Spinal cord (tissue), 10 donors: Measurements from ENCODE around the gene SNX24. TPM values are rescaled to one million over a fixed set of nuclear protein-coding genes. Genes with fewer than 3 reads are reported as not detected.

Source experiments
- DNase-seq, 6 donors: peaks; one replicate each; pipeline versions ENCODE4 v3.0.0 to v3.0.0-alpha.2; 2013 to 2015; ENCODE audit warnings: low spot score in 6 of 6, low read depth in 4 of 6
- H3K27ac ChIP-seq: one replicate; pipeline ENCODE4 v1.5.1; 2013; ENCODE audit warnings: low read depth, low read length, control low read depth
- H3K27me3 ChIP-seq: one replicate; pipeline ENCODE4 v1.6.1; 2013; ENCODE audit warnings: low read length; ENCODE audit not compliant: control insufficient read depth, insufficient read depth
- H3K36me3 ChIP-seq: one replicate; pipeline ENCODE4 v1.6.1; 2013; ENCODE audit warnings: low read length; ENCODE audit not compliant: control insufficient read depth, insufficient read depth
- H3K4me1 ChIP-seq: one replicate; pipeline ENCODE4 v1.6.1; 2013; ENCODE audit warnings: low read length; ENCODE audit not compliant: control insufficient read depth, insufficient read depth
- H3K4me3 ChIP-seq: one replicate; pipeline ENCODE4 v1.5.1; 2013; ENCODE audit warnings: low read depth, low read length, control low read depth
- H3K9me3 ChIP-seq: one replicate; pipeline ENCODE4 v1.6.1; 2013; ENCODE audit warnings: low read length; ENCODE audit not compliant: control insufficient read depth, insufficient read depth
- WGBS: methylation state at CpG from one replicate; pipeline ENCODE4 v1.1.5; 2013; ENCODE audit warnings: missing lambda C conversion rate; ENCODE audit not compliant: insufficient coverage; 5-methylcytosine and 5-hydroxymethylcytosine counted together
- polyA plus RNA-seq, 2 donors: library from polyadenylated mRNA; unstranded; fragments of 120-200 nt; gene quantifications; one replicate each; pipeline ENCODE4 v1.2.1, GENCODE V29; 2013; ENCODE audit not compliant: insufficient read length in 2 of 2
- total RNA-seq, 2 donors: library from RNA; depleted of rRNA in 1 of 2; stranded (reverse); fragments of 120-200 nt in 1 of 2; fragments of >200 nt in 1 of 2; gene quantifications; one replicate each; pipeline versions ENCODE4 v1.2.3 to v1.2.4, GENCODE V29; 2013 to 2014
- donor health status: healthy.

The SNX24 gene
- total and polyA plus RNA-seq, 4 donors: 26.7 to 38.3 (median 30.8) TPM

GRCh38 chr5:122885045-122885517, 39.7 kb downstream of the SNX24 start:
- H3K9me3 ChIP-seq: no peaks in the 10 kb centered on the region
- H3K36me3 ChIP-seq: no peaks in the 10 kb centered on the region
- no peak overlapping the region for H3K4me3 ChIP-seq
- H3K4me1 ChIP-seq: peaks cover 10% of the 10 kb centered on the region
- WGBS: 67% methylated on average over 1 of the region's 1 CpG
- no peak overlapping the region for H3K27ac ChIP-seq
- no peaks in the 10 kb centered on the region for H3K27me3 ChIP-seq
- no peak for DNase-seq

- no peaks in the 10 kb centered on the region for H3K27me3 ChIP-seq
- no peaks in the 10 kb centered on the region for H3K36me3 ChIP-seq
- H3K9me3 ChIP-seq: no peaks in the 10 kb centered on the region
- peaks cover 10% of the 10 kb centered on the region for H3K4me1 ChIP-seq
- no peak overlapping the region for H3K27ac ChIP-seq
- no peak overlapping the region for H3K4me3 ChIP-seq
- WGBS: 97% methylated on average over 5 of the region's 6 CpGs
- DNase-seq: no peak
Observed at GRCh38 chr5:122885891-122886290, 40.5 kb downstream of the SNX24 start.

GRCh38 chr5:122895141-122895540, 49.7 kb downstream of the SNX24 start:
- Histone ChIP-seq H3K27me3 (no peaks in the 10 kb centered on the region), H3K9me3 (no peaks in the 10 kb centered on the region), H3K4me3 (no peak overlapping the region), H3K27ac (no peak overlapping the region), H3K4me1 (no peaks in the 10 kb centered on the region), H3K36me3 (no peaks in the 10 kb centered on the region)
- no peak for DNase-seq
- 83% methylated on average over 1 of the region's 1 CpG for WGBS

GRCh38 chr5:122896598-122897282, 51.3 kb downstream of the SNX24 start:
- peak in 4 of 6 donors; percentile 21 to 82 (median 44) for DNase-seq
- no CpG with 5 or more reads among the region's 4 CpGs for WGBS
- no peaks in the 10 kb centered on the region for H3K9me3 ChIP-seq
- no peaks in the 10 kb centered on the region for H3K27me3 ChIP-seq
- no peaks in the 10 kb centered on the region for H3K4me1 ChIP-seq
- no peaks in the 10 kb centered on the region for H3K36me3 ChIP-seq
- H3K27ac ChIP-seq: no peak overlapping the region
- H3K4me3 ChIP-seq: no peak overlapping the region

GRCh38 chr5:122897283-122897602, 51.8 kb downstream of the SNX24 start:
- Histone ChIP-seq H3K4me1 (no peaks in the 10 kb centered on the region), H3K9me3 (no peaks in the 10 kb centered on the region), H3K27me3 (no peaks in the 10 kb centered on the region), H3K4me3 (no peak overlapping the region), H3K27ac (no peak overlapping the region), H3K36me3 (no peaks in the 10 kb centered on the region)
- DNase-seq: no peak

GRCh38 chr5:122901346-122901745, 55.9 kb downstream of the SNX24 start:
- no peak overlapping the region for H3K27ac ChIP-seq
- no peaks in the 10 kb centered on the region for H3K9me3 ChIP-seq
- no peaks in the 10 kb centered on the region for H3K27me3 ChIP-seq
- H3K4me3 ChIP-seq: no peak overlapping the region
- no peak for DNase-seq
- WGBS: no CpG with 5 or more reads among the region's 2 CpGs
- H3K36me3 ChIP-seq: no peaks in the 10 kb centered on the region
- H3K4me1 ChIP-seq: no peaks in the 10 kb centered on the region

- H3K4me1 ChIP-seq: no peaks in the 10 kb centered on the region
- no CpG with 5 or more reads among the region's 1 CpG for WGBS
- no peaks in the 10 kb centered on the region for H3K9me3 ChIP-seq
- H3K4me3 ChIP-seq: no peak overlapping the region
- no peaks in the 10 kb centered on the region for H3K36me3 ChIP-seq
- H3K27ac ChIP-seq: no peak overlapping the region
- DNase-seq: no peak
- H3K27me3 ChIP-seq: no peaks in the 10 kb centered on the region
Observed at GRCh38 chr5:122902263-122902662, 56.9 kb downstream of the SNX24 start.

- no peaks in the 10 kb centered on the region for H3K27me3 ChIP-seq
- no peaks in the 10 kb centered on the region for H3K36me3 ChIP-seq
- H3K4me1 ChIP-seq: no peaks in the 10 kb centered on the region
- H3K9me3 ChIP-seq: no peaks in the 10 kb centered on the region
- WGBS: 29% methylated on average over 1 of the region's 4 CpGs
- no peak for DNase-seq
- no peak overlapping the region for H3K4me3 ChIP-seq
- no peak overlapping the region for H3K27ac ChIP-seq
Observed at GRCh38 chr5:122906768-122907167, 61.4 kb downstream of the SNX24 start.

- no CpG with 5 or more reads among the region's 3 CpGs for WGBS
Observed at GRCh38 chr5:122907276-122907675, 61.9 kb downstream of the SNX24 start.

GRCh38 chr5:122908108-122908507, 62.7 kb downstream of the SNX24 start:
- H3K36me3 ChIP-seq: no peaks in the 10 kb centered on the region
- no peaks in the 10 kb centered on the region for H3K9me3 ChIP-seq
- H3K27me3 ChIP-seq: no peaks in the 10 kb centered on the region
- DNase-seq: no peak
- H3K4me3 ChIP-seq: no peak overlapping the region
- no peaks in the 10 kb centered on the region for H3K4me1 ChIP-seq
- H3K27ac ChIP-seq: no peak overlapping the region
- 95% methylated on average over 2 of the region's 6 CpGs for WGBS

More at GRCh38 chr5:122907276-122907675, 61.9 kb downstream of the SNX24 start:
- DNase-seq: no peak
- H3K9me3 ChIP-seq: no peaks in the 10 kb centered on the region
- no peaks in the 10 kb centered on the region for H3K4me1 ChIP-seq
- H3K27ac ChIP-seq: no peak overlapping the region
- no peak overlapping the region for H3K4me3 ChIP-seq
- H3K36me3 ChIP-seq: no peaks in the 10 kb centered on the region
- no peaks in the 10 kb centered on the region for H3K27me3 ChIP-seq
